Stimulated activated CD4-positive, alpha-beta T cell treated with anti-CD3 and anti-CD28 coated beads, TNF-alpha, amount 100 ng/mL, for 24 hours (primary cell): ENCODE results near the gene CENPU.
"Not testable (repeated sequence)": the region's sequence is repeated elsewhere in the genome, so short reads cannot be mapped to it uniquely, and the experiment has no call there.

ENCODE experiments used
- DNase-seq, 3 experiments: peaks; one replicate each; pipeline ENCODE4 v3.0.0-alpha.2; 2020; ENCODE audit warnings: low read depth in 3 of 3

CENPU gene, protein sequence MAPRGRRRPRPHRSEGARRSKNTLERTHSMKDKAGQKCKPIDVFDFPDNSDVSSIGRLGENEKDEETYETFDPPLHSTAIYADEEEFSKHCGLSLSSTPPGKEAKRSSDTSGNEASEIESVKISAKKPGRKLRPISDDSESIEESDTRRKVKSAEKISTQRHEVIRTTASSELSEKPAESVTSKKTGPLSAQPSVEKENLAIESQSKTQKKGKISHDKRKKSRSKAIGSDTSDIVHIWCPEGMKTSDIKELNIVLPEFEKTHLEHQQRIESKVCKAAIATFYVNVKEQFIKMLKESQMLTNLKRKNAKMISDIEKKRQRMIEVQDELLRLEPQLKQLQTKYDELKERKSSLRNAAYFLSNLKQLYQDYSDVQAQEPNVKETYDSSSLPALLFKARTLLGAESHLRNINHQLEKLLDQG

GRCh38 chr4:184733654-184734524 is at the start of gene CENPU:
CENPU (minus strand) TSS chr4:184734096; CDS start chr4:184734062, 34 bp downstream.
- DNase-seq, result peak; percentile 91 to 94 (median 93)

GRCh38 chr4:184782731-184783373 is 49.0 kb upstream of the CENPU start:
- DNase-seq, result no peak

DNA sequence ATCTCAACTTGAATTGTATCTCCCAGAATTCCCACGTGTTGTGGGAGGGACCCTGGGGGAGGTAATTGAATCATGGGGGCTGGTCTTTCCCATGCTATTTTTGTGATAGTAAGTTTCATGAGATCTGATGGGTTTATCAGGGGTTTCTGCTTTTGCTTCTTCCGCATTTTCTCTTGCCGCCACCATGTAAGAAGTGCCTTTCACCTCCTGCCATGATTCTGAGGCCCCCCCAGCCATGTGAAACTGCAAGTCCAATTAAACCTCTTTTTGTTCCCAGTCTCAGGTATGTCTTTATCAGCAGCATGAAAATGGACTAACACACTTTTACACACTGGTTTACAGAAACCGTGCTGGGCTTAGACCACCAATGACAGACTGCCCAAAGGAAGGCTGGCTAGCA is 45.3 kb upstream of the CENPU start:
- not testable (repeated sequence) for DNase-seq

- DNase-seq, result no peak
These were observed 44.4 kb upstream of the CENPU start for GRCh38 chr4:184778325-184778724.

GRCh38 chr4:184776821-184777220 is 42.9 kb upstream of the CENPU start:
- DNase-seq, result no peak

- DNase-seq, result no peak
These were observed 42.1 kb upstream of the CENPU start for GRCh38 chr4:184775854-184776555.

DNA sequence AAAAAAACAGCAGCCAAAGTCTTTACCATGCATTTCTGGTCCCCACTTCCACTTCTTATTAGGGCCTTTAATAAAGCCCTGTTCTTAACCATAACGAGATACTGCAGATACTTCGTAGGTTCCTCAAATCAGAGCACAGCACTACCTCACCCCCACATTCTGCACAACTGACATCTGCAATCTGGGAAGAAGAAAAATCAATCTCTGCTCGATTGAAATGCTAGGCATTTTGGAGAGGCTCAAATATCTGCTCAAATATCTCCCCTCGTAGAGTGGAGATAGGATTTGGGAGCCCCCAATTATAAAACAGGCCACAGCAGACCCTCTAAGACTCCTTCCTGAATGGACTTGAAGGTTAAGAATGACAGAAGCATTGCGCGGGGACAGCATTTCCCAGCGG is 40.3 kb upstream of the CENPU start:
- no peak for DNase-seq

DNA sequence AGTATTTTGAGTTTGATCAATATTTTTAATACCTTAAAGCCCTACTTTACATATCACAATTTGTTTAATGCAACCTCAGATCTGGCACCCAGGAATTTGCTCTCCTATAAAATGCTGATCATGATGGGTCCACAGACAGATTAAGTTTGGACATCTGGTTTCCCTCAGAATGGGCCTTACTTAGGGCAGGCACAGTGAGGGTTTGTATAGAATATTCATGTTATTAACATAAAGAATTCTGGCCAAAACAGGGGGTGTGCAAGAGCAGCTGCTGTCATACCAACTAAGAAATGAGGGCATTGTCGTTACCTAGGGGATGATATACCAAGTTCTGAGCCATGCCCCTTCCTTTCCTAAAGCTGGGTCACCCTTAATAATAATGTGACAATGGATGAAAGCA is 37.5 kb upstream of the CENPU start:
- DNase-seq, result no peak

DNA sequence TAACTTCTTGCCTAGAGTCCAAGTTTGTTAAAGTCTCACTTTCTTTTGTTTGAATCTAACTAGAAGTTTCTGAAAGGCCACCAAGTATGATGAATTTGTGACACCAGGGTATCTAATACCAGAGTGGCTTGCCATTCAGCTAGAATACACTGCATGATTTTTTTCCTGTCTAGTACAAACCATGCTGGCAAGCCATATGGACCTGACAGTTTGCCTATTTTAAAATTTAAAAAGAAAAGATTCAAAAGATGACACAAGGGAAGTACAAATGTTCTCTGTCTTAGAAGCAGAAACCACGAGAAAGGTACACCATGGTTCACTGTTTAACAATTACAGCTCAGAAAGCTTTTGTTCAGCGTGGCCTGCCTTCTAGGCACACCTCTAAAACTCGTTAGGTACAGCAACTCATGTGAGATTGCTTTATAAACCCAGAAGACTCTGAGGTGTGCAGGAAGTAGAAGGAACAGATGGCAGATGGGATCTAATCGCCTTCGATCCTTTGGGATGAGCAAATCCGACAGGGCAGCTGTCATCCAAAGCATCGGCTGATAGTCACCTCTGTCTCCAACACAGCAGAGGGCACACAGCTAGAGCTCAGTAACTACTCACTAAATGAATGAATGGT is 35.4 kb upstream of the CENPU start:
- no peak for DNase-seq

GRCh38 chr4:184768296-184768695 is 34.4 kb upstream of the CENPU start:
- DNase-seq, result no peak

DNA sequence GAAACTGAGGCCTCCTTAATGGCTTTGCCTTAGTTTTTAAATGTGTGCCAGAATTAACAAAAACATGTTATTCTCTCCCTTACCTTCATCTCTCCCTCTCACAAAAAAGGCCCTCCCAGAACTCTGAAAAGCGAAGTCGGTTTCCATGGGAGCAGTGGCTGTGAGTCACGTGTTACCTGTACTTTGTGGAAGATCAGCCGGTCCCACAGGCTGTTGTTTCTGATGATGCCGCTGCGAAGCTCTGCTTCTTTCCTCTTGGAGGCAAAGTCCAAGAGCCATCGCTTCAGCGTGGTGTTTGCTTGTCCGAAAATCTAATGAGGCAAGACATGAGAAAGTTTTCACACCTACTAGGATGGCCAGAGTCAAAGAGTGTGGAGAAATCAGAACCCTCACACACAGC is 32.5 kb upstream of the CENPU start:
- DNase-seq, result no peak

DNA sequence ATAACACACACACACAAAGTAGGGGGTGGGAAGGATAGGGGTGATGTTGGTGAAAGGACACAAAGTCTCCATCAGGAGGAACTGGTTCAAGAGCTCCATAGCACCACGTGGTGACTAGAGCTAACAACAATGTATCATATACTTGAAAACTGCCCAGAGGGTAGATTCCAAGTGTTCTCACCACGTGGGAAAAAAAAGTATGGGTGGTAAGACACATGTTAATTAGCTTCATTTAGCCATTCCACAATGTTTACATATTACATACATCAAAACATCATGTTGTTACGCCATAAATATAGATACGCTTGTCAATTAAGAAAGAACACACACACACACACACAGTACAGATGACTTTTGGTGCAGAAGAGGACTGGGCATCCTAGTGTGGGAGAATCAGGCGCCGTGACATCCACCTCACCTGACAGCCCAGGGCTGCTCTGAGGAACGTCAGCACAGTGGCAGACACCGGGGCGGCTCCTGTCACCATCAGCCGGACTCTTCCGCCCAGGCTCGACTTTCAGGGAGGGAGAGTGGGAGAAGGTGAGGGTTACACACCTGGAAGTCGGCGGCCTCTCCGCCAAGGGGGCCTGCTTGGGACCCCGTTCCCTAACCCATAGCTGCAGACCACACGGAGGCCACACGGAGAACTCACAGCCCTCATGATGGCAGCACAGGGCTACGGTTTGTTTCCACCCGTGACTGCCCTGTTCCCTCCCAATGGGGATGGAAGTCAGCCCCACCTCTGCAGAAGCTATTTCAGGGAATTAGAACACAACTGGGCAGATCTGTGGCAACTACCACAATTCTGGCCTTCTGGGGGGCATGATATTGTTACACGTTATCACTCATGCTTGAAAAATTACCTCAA is 31.8 kb upstream of the CENPU start:
- no peak for DNase-seq

- no peak for DNase-seq
These were observed 30.7 kb upstream of the CENPU start for GRCh38 chr4:184764601-184765000.

DNA sequence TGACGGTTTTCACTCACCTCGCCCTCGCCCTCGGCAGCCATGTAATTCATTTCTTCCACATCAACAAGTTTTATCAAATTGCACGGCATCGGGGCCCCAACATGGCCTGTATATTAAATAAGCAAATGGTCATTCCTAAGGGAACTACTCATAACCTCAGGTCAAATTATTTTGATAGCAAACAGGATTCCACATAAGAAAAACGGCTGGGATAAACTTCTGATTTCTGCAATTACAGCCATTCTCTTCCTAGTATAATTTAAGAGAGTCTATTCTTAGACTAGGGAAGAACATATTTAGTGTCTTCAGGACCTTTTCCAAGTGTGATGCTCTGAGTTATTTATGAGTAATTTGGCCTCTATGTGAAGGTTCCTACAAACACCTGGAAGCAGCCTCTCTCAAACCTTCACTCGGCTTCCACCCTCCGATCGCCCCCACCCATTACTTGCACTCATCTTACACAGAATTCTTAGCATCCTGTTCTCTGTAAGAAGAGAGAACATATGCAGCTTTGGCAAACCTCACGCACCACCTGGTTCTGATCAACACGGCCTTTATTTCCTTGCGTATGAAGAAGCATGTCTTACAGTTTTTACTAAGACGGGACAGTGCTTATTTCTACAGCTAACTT is 29.4 kb upstream of the CENPU start:
- DNase-seq, result no peak

GRCh38 chr4:184762100-184762499 is 28.2 kb upstream of the CENPU start:
- DNase-seq, result peak in 2 of 3 experiments; percentile 8 to 17

- no peak for DNase-seq
These were observed 26.8 kb upstream of the CENPU start for GRCh38 chr4:184760681-184761080.

- DNase-seq, result no peak
These were observed 23.9 kb upstream of the CENPU start for GRCh38 chr4:184757810-184758209.

GRCh38 chr4:184756399-184756798 is 22.5 kb upstream of the CENPU start:
- no peak for DNase-seq

GRCh38 chr4:184755278-184755677 is 21.4 kb upstream of the CENPU start:
- no peak for DNase-seq
